OCI-LY1 (cell line): Measurements from ENCODE around the gene PON2.

Experiments
- H2AFZ ChIP-seq: fragments of 200-600 bp; sonication (generic), shearing (Covaris generic); 2 replicates; pipeline ENCODE4 v1.6.0; 2014; ENCODE audit warnings: antibody characterized with exemption, mild to moderate bottlenecking, low read length
- H3F3A ChIP-seq: fragments of 200-600 bp; sonication (generic), shearing (Covaris generic); 2 replicates; pipeline ENCODE4 v1.6.0; 2014; ENCODE audit warnings: mild to moderate bottlenecking, antibody characterized with exemption, low read length, moderate library complexity; ENCODE audit not compliant: insufficient read depth
- H3K27ac ChIP-seq: fragments of 200-600 bp; sonication (generic); 2 replicates; pipeline ENCODE4 v1.5.1; 2014; ENCODE audit warnings: low read length, mixed run types, mild to moderate bottlenecking, low read depth; ENCODE audit not compliant: poor library complexity, severe bottlenecking
- H3K27me3 ChIP-seq: fragments of 200-600 bp; sonication (generic); 2 replicates; pipeline ENCODE4 v1.6.0; 2014; ENCODE audit warnings: antibody characterized with exemption, mild to moderate bottlenecking, low read length, moderate library complexity; ENCODE audit not compliant: insufficient read depth
- H3K36me3 ChIP-seq: fragments of 200-600 bp; sonication (generic); 2 replicates; pipeline ENCODE4 v1.6.1; 2014; ENCODE audit warnings: mild to moderate bottlenecking, antibody characterized with exemption, low read length, moderate library complexity, mixed read lengths; ENCODE audit not compliant: insufficient read depth
- H3K4me1 ChIP-seq: fragments of 200-600 bp; sonication (generic); 2 replicates; pipeline ENCODE4 v1.5.1; 2014; ENCODE audit warnings: mild to moderate bottlenecking, low read length, moderate library complexity; ENCODE audit not compliant: insufficient read depth, severe bottlenecking
- H3K4me2 ChIP-seq: fragments of 200-600 bp; sonication (generic), shearing (Covaris generic); 2 replicates; pipeline ENCODE4 v1.6.1; 2014; ENCODE audit warnings: low read length
- H3K4me3 ChIP-seq: fragments of 200-600 bp; sonication (generic); 2 replicates; pipeline ENCODE4 v1.5.1; 2014; ENCODE audit warnings: low read length, low read depth, mild to moderate bottlenecking, mixed read lengths; ENCODE audit not compliant: poor library complexity, severe bottlenecking
- H3K79me2 ChIP-seq: fragments of 200-600 bp; shearing (Covaris generic); 2 replicates; pipeline ENCODE4 v1.6.1; 2016; ENCODE audit warnings: mixed run types, low read length, mixed read lengths; ENCODE audit not compliant: insufficient read depth
- H3K9ac ChIP-seq: fragments of 200-600 bp; sonication (generic), shearing (Covaris generic); 2 replicates; pipeline ENCODE4 v1.6.1; 2014; ENCODE audit warnings: mild to moderate bottlenecking, low read length, mixed read lengths
- H3K9me2 ChIP-seq: fragments of 200-600 bp; sonication (generic), shearing (Covaris generic); 2 replicates; pipeline ENCODE4 v1.6.1; 2014; ENCODE audit warnings: low read depth, mild to moderate bottlenecking, low read length, mixed read lengths
- H3K9me3 ChIP-seq: fragments of 200-600 bp; shearing (Covaris generic); 2 replicates; pipeline ENCODE4 v1.6.1; 2014; ENCODE audit warnings: low read length, mixed read lengths
- H4K20me1 ChIP-seq: fragments of 200-600 bp; sonication (generic), shearing (Covaris generic); 2 replicates; pipeline ENCODE4 v1.6.0; 2016; ENCODE audit warnings: mild to moderate bottlenecking, low read length; ENCODE audit not compliant: insufficient read depth
- EZH2 ChIP-seq: fragments of 200-600 bp; sonication (generic), shearing (Covaris generic); IDR thresholded peaks from 2 replicates; pipeline ENCODE4 v1.8.0; 2017; ENCODE audit warnings: borderline replicate concordance, mixed run types, mild to moderate bottlenecking, antibody characterized with exemption, low read length, moderate library complexity, mixed read lengths
- TF ChIP-seq, protein P1 (sequence below): fragments of 200-600 bp; sonication (generic), shearing (Covaris generic); IDR thresholded peaks from 2 replicates; pipeline ENCODE4 v1.5.1; 2017; ENCODE audit warnings: mild to moderate bottlenecking, antibody characterized with exemption, low read length, moderate library complexity, mixed read lengths

The PON2 gene

DNA sequence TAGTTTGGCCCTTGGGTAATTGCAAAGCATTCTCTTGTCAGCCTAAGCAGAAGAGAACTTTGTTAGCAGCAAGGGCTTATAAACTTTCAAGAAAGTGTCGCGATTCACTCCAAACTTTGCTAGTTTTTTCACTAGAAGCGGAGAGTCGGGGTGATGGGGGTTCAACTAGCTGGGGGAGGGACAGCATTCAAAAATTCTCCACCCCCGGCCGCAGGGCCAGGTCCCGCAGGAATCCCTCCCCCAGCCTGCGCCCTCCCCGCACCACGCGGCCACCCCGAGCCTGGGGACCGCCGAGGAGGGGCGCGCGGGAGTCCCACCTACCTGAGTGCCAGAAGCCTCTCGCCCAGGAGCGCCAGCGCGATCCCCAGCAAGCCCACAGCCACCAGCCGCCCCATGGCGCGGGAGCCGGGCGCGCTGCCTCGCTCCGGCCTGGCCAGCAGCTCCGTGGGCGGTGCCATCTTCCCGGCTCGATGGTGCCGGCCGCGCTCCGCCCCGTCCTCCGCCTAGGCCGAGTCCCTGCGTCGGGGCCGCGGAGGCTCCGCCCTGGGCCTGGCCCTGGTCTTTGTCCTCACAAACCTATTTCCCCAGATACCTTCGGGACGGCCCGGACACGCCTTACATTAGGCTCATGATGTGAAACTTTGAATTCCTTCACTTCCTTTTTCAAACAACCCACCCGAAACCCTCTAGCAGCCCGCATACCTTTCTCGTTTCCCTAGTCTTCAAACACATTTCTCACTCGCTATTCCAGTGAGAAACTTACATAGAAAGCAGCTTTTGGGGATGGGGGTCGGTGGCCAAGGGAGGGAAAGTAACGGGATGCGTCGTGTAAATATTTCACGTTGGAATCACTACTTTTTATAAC, at the start of gene PON2:
PON2 (minus strand) TSS at position 472 of the 865 bp plus-strand sequence; CDS start at position 395, 77 bp downstream.
- no peaks in the 10 kb centered on the region for H3K36me3 ChIP-seq
- H3K79me2 ChIP-seq: no peaks in the 10 kb centered on the region
- H3K4me1 ChIP-seq: peaks cover 22% of the 10 kb centered on the region
- H3K27ac ChIP-seq: peak within 1 kb of the TSS; percentile 61
- H2AFZ ChIP-seq: peak within 1 kb of the TSS; percentile 75; the same call in 1 of the 2 replicates
- no peaks in the 10 kb centered on the region for H3F3A ChIP-seq
- H3K27me3 ChIP-seq: no peaks in the 10 kb centered on the region
- peak within 1 kb of the TSS; percentile 68 for H3K9ac ChIP-seq
- H4K20me1 ChIP-seq: no peaks in the 10 kb centered on the region
- H3K9me2 ChIP-seq: no peaks in the 10 kb centered on the region
- TF ChIP-seq, protein P1, sequence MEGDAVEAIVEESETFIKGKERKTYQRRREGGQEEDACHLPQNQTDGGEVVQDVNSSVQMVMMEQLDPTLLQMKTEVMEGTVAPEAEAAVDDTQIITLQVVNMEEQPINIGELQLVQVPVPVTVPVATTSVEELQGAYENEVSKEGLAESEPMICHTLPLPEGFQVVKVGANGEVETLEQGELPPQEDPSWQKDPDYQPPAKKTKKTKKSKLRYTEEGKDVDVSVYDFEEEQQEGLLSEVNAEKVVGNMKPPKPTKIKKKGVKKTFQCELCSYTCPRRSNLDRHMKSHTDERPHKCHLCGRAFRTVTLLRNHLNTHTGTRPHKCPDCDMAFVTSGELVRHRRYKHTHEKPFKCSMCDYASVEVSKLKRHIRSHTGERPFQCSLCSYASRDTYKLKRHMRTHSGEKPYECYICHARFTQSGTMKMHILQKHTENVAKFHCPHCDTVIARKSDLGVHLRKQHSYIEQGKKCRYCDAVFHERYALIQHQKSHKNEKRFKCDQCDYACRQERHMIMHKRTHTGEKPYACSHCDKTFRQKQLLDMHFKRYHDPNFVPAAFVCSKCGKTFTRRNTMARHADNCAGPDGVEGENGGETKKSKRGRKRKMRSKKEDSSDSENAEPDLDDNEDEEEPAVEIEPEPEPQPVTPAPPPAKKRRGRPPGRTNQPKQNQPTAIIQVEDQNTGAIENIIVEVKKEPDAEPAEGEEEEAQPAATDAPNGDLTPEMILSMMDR: no peak
- no peak for TF ChIP-seq EZH2
- H3K9me3 ChIP-seq: no peaks in the 10 kb centered on the region
- peak within 1 kb of the TSS; percentile 68 for H3K4me3 ChIP-seq
- peak within 1 kb of the TSS; percentile 59 for H3K4me2 ChIP-seq

DNA sequence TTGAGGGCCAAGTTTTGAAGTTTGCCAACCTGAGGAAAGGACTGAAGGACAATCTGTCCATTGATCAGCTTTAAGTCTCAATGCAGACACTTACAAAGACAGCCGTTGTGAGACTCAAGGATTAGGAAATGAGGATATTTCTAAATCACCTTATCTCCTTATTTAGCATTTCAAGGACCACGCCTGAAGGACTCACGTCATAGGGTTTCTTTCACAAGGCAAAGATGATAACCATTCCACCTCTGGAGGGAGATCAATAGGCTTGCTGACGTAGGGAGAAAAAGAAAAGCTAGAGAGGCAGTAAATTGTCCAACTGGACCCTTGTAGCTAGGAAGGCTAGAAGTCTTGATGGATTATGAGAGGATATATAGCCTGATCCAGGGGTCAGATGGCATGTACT, 47.6 kb upstream of the PON2 start:
- Histone ChIP-seq H2AFZ (no peak overlapping the region), H3K79me2 (no peaks in the 10 kb centered on the region), H3K36me3 (no peaks in the 10 kb centered on the region), H3K9me3 (no peaks in the 10 kb centered on the region), H3K27me3 (no peaks in the 10 kb centered on the region), H3K9ac (no peak overlapping the region), H4K20me1 (no peaks in the 10 kb centered on the region), H3K9me2 (no peaks in the 10 kb centered on the region), H3K4me1 (peaks cover 4% of the 10 kb centered on the region), H3K4me2 (no peak overlapping the region), H3F3A (no peaks in the 10 kb centered on the region), H3K4me3 (no peak overlapping the region), H3K27ac (no peak overlapping the region)
- TF ChIP-seq, protein P1: no peak
- no peak for TF ChIP-seq EZH2

DNA sequence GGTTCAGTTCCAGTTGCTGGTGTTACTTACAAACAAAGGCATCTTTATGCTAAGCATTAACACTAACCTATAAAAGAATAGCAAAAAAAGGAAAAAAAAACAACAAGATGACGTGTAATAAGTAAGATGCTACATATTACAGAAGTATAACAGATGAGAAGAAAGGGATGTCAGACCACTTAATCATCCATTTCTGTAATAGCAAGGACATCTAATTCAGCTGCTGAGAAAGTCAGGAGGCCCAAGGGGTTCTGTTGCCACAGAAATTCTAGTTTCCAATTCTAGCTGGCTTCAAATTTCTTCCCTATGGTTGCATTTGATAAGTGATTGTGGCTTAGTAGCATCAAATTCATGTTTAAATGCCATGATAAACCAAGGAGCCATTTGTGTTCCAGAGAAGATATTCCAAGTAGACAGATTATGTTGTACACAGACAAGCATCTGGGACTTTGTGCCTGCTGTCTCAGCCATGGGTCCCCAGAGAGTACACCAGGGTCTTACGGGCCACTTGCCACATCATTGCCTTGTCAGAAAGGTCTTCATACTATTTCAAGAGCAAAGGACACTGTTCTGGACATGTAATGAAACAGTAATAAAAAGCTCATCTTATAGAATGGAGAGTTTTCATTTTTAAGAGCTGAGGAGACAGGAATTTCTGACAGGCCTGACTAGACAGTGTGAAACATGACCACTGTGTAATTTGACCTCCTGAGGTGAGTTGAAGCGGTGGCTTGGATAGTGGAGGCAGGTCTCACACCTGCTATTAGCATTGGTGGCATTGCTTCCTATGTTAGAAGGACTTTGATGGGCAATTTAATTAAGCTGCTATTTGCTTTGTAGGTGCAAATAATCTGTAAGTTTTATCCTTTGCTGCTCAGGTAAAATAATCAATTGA, 46.7 kb upstream of the PON2 start:
- Histone ChIP-seq H3K4me3 (no peak overlapping the region), H3F3A (no peaks in the 10 kb centered on the region), H3K4me2 (no peak overlapping the region), H3K27me3 (no peaks in the 10 kb centered on the region), H3K9me2 (no peaks in the 10 kb centered on the region), H3K27ac (no peak overlapping the region), H3K9ac (no peak overlapping the region), H3K36me3 (no peaks in the 10 kb centered on the region), H4K20me1 (no peaks in the 10 kb centered on the region), H2AFZ (no peak overlapping the region), H3K9me3 (no peaks in the 10 kb centered on the region), H3K79me2 (no peaks in the 10 kb centered on the region), H3K4me1 (peaks cover 4% of the 10 kb centered on the region)
- TF ChIP-seq, protein P1: no peak
- TF ChIP-seq EZH2: no peak
